22Rv1 (cell line): ENCODE results near the gene TFE3.

Experiments used
- H3K27ac ChIP-seq: fragments of 450-650 bp; 2 replicates; pipeline ENCODE4 v1.5.1; 2017
- ZFX ChIP-seq: fragments of 450-650 bp; IDR thresholded peaks from 2 replicates; pipeline ENCODE4 v1.6.1; 2017; ENCODE audit warnings: antibody characterized with exemption, borderline replicate concordance
- TF ChIP-seq, protein P1 (sequence below): fragments of 450-650 bp; IDR thresholded peaks from 2 replicates; pipeline ENCODE4 v1.5.1; 2017; ENCODE audit warnings: mild to moderate bottlenecking

TFE3 gene

DNA sequence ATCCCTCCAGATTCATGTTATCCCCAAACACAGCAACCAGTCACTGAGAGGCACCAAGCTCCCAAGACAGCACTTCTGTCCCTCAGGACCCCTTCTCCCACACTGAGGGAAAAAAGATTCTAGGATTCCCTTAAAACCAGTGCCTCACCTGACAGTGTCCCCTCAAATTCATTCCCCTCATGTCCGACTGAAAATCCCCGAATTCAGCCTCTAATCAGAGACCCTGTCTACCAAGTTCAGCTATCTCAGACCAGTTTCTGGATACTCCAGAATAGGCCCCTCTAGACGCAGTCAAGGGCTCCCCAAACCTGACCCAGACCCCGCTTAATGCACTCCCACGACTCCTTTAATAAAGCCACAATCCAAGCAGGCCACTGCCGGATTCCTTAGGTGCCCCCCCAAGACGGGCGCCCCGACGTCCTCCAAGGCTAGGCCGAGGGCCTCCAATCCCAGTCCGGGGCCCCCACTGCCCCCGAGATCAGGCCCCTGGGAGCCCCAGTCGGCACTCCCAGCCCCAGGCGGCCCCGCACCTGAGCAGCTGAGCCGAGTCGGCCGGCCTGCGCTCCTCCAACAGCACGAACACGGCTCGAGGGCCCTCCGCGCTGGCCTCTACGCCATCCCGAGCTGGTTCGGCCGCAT is 457 bp downstream of the TFE3 start:
- peak overlapping the region; percentile 58 for H3K27ac ChIP-seq
- TF ChIP-seq, protein P1, sequence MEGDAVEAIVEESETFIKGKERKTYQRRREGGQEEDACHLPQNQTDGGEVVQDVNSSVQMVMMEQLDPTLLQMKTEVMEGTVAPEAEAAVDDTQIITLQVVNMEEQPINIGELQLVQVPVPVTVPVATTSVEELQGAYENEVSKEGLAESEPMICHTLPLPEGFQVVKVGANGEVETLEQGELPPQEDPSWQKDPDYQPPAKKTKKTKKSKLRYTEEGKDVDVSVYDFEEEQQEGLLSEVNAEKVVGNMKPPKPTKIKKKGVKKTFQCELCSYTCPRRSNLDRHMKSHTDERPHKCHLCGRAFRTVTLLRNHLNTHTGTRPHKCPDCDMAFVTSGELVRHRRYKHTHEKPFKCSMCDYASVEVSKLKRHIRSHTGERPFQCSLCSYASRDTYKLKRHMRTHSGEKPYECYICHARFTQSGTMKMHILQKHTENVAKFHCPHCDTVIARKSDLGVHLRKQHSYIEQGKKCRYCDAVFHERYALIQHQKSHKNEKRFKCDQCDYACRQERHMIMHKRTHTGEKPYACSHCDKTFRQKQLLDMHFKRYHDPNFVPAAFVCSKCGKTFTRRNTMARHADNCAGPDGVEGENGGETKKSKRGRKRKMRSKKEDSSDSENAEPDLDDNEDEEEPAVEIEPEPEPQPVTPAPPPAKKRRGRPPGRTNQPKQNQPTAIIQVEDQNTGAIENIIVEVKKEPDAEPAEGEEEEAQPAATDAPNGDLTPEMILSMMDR, result no peak
- TF ChIP-seq ZFX, result no peak

- H3K27ac ChIP-seq, result peak overlapping the region; percentile 58; the same call in 1 of the 2 replicates
- TF ChIP-seq ZFX, result no peak
- TF ChIP-seq, protein P1, result no peak
These were observed 1.2 kb downstream of the TFE3 start for GRCh38 chrX:49041744-49042580.

- no peak for TF ChIP-seq ZFX
- TF ChIP-seq, protein P1, result no peak
- H3K27ac ChIP-seq, result no peak overlapping the region
These were observed 2.7 kb downstream of the TFE3 start for GRCh38 chrX:49040376-49040955.

DNA sequence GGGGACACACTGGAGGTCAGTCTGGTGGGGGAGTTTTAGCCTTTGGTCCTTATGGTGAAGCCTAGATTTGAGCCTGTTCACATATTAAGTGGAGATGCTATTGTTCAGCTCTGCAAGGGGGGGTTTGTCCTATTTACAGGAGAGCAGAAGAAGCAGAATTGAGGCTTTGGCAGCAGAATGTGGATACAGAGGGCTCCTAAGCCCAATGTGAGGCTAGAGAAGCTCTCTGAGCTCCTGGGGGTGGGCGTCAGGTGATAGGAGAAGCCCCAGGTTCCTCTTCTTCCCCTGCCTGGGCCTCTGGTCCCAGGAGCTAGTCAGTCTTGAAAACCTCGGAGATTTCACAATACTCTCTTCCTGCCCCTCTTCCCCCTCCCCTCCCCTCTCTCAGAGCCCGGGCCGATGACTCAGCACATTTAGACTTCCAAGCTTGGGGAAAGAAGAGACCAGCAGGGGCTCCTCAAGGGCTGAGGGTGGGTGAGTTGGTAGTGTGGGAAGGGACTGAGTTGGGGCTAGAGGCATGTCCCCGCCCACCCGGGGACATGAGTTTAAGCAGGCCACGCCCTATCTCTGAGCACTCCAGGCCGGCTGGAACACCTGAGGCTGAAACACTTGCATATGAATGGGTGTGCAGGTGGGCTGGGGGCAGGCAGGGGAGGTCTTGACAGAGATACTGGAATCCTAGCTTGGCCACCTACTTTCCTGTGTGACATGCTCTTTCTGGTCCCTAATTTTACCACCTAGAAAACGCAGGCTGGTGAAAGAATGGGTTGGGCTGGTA is 3.4 kb downstream of the TFE3 start:
- H3K27ac ChIP-seq, result no peak overlapping the region
- TF ChIP-seq ZFX, result no peak
- TF ChIP-seq, protein P1, result no peak

- TF ChIP-seq, protein P1, result no peak
- TF ChIP-seq ZFX, result no peak
- H3K27ac ChIP-seq, result no peak overlapping the region
These were observed 5.2 kb downstream of the TFE3 start for GRCh38 chrX:49037883-49038475.

DNA sequence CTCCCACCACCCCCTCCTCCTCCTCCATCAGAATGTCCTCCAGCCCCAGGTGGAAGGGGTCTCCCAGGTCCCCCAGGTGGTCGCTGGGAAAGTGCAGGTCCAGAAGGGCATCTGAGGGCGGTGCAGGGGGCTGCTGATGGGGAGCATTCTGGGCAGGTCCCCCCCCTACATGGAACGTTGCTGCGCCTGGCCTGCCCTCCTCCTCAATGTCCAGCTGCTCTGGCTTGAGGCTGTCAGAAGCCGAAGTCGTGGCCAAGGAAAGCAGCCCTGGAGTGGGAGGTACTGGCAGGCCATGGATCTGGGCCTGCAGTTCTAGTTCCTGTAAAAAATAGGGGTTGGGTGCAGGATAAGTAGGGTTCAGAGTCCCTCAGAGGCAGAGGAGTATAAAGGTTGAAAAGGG is 12.9 kb downstream of the TFE3 start:
- TF ChIP-seq, protein P1, result no peak
- no peak for TF ChIP-seq ZFX

More for the DNA sequence above, 12.9 kb downstream of the TFE3 start:
- H3K27ac ChIP-seq, result no peak overlapping the region
